GM12865 (cell line): Measurements from ENCODE around the gene KDM4E.

Experiments used
- DNase-seq: peaks from one replicate; pipeline ENCODE4 v3.0.0; 2010; ENCODE audit warnings: low read depth
- H3K4me3 ChIP-seq: 2 replicates; pipeline ENCODE4 v1.5.1; 2011; ENCODE audit warnings: mild to moderate bottlenecking, low read depth, low read length, control low read depth
- CTCF ChIP-seq: IDR thresholded peaks from 2 replicates; pipeline ENCODE4 v1.5.1; 2011; ENCODE audit warnings: low read length, control low read depth, low read depth, inconsistent platforms; ENCODE audit not compliant: insufficient read depth; ENCODE audit errors: missing control alignments

Gene KDM4E

GRCh38 chr11:95024958-95025357, at the start of gene KDM4E:
KDM4E (plus strand) TSS chr11:95025258; CDS start chr11:95025558, 300 bp downstream.
- no peak for DNase-seq
- H3K4me3 ChIP-seq, result no peak within 1 kb of the TSS
- TF ChIP-seq CTCF, result no peak

- no peak for DNase-seq
- H3K4me3 ChIP-seq, result no peak overlapping the region
- no peak for TF ChIP-seq CTCF
Measured at GRCh38 chr11:94975599-94975998, 49.5 kb upstream of the KDM4E start.

GRCh38 chr11:94987378-94987777, 37.7 kb upstream of the KDM4E start:
- H3K4me3 ChIP-seq, result no peak overlapping the region
- no peak for TF ChIP-seq CTCF
- DNase-seq, result no peak

- no peak for DNase-seq
- TF ChIP-seq CTCF, result no peak
- no peak overlapping the region for H3K4me3 ChIP-seq
Measured at GRCh38 chr11:94988748-94989147, 36.3 kb upstream of the KDM4E start.

GRCh38 chr11:94993400-94993943, 31.6 kb upstream of the KDM4E start:
- DNase-seq, result no peak
- TF ChIP-seq CTCF, result no peak
- no peak overlapping the region for H3K4me3 ChIP-seq

GRCh38 chr11:94997437-94997836, 27.6 kb upstream of the KDM4E start:
- no peak for DNase-seq
- no peak overlapping the region for H3K4me3 ChIP-seq
- no peak for TF ChIP-seq CTCF

GRCh38 chr11:94998285-94998684, 26.8 kb upstream of the KDM4E start:
- no peak for TF ChIP-seq CTCF
- no peak for DNase-seq
- H3K4me3 ChIP-seq, result no peak overlapping the region
